C4-2B (cell line): ENCODE data around the gene KRTAP5-7.

ENCODE experiments used
- H3K27ac ChIP-seq: fragments of 450-650 bp; 2 replicates; pipeline ENCODE4 v1.5.1; 2017
- ZFX ChIP-seq: fragments of 450-650 bp; IDR thresholded peaks from 2 replicates; pipeline ENCODE4 v1.6.1; 2017
- TF ChIP-seq, protein P1 (sequence below): fragments of 450-650 bp; conservative IDR thresholded peaks from 2 replicates; pipeline ENCODE4 v1.5.1; 2017; ENCODE audit warnings: mild to moderate bottlenecking

Gene KRTAP5-7

DNA sequence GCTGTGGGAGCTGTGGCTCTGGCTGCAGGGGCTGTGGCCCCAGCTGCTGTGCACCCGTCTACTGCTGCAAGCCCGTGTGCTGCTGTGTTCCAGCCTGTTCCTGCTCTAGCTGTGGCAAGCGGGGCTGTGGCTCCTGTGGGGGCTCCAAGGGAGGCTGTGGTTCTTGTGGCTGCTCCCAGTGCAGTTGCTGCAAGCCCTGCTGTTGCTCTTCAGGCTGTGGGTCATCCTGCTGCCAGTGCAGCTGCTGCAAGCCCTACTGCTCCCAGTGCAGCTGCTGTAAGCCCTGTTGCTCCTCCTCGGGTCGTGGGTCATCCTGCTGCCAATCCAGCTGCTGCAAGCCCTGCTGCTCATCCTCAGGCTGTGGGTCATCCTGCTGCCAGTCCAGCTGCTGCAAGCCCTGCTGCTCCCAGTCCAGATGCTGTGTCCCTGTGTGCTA is 21.7 kb downstream of the KRTAP5-7 start:
- TF ChIP-seq ZFX, result no peak
- TF ChIP-seq, protein P1, sequence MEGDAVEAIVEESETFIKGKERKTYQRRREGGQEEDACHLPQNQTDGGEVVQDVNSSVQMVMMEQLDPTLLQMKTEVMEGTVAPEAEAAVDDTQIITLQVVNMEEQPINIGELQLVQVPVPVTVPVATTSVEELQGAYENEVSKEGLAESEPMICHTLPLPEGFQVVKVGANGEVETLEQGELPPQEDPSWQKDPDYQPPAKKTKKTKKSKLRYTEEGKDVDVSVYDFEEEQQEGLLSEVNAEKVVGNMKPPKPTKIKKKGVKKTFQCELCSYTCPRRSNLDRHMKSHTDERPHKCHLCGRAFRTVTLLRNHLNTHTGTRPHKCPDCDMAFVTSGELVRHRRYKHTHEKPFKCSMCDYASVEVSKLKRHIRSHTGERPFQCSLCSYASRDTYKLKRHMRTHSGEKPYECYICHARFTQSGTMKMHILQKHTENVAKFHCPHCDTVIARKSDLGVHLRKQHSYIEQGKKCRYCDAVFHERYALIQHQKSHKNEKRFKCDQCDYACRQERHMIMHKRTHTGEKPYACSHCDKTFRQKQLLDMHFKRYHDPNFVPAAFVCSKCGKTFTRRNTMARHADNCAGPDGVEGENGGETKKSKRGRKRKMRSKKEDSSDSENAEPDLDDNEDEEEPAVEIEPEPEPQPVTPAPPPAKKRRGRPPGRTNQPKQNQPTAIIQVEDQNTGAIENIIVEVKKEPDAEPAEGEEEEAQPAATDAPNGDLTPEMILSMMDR, result no peak
- no peak overlapping the region for H3K27ac ChIP-seq

DNA sequence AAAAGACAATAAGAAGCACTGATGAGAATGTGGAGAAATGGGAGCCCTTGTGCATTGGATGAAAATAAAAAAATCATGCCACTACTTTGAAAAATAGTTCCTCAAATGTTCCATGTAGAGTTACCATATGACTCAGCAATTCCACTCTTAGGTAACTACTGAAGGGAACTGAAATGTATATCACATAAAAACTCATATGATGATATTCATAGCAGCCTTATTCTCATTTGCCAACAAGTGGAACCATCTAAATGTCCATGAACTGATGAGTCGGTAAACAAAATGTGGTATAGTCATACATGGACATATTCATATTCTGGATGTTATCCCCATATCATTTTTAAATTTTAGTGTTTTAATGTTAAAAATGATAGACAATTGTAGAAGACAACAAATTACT is 24.6 kb downstream of the KRTAP5-7 start:
- TF ChIP-seq ZFX, result no peak
- TF ChIP-seq, protein P1, result no peak
- no peak overlapping the region for H3K27ac ChIP-seq

DNA sequence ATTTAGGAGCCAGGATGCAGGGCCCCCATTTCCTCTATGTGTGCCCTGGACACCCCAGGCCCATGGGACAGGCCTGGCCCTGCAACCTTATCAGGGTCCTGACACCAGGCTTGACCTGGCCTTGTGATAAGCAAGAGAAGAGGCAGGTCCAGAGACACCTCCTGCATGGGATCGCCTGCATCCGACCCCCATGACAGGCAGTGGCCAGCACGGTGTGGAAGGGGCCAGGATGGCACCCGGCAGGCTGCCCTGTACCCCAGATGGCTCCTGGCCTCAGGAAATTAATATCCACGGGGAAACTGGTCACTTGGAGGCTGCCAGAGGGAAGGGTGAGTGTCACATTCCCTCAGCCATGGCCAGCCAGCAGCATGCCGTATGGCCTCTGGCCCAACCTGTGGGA is 27.9 kb downstream of the KRTAP5-7 start:
- no peak for TF ChIP-seq ZFX
- TF ChIP-seq, protein P1, result no peak
- no peak overlapping the region for H3K27ac ChIP-seq

DNA sequence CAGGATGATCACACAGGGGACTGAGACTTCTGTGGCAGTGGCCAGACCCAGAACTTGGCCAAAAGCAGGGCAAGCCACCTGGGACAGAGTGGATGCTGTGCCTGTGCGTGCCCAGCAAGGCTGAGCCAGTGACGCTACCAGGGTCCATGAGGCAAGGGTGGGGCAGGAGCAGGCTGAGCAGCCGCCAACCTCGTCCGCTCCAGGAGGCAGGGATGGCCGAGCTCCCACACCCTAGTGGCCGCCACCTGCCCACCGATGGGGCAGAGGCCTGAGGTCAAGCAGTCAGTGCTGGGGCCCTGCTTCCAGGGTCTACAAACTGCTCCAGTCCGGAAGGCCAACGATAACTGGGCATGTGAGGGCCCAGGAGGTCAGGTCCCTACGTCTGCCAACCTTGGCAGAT is 28.4 kb downstream of the KRTAP5-7 start:
- TF ChIP-seq, protein P1, result no peak
- no peak for TF ChIP-seq ZFX
- no peak overlapping the region for H3K27ac ChIP-seq

DNA sequence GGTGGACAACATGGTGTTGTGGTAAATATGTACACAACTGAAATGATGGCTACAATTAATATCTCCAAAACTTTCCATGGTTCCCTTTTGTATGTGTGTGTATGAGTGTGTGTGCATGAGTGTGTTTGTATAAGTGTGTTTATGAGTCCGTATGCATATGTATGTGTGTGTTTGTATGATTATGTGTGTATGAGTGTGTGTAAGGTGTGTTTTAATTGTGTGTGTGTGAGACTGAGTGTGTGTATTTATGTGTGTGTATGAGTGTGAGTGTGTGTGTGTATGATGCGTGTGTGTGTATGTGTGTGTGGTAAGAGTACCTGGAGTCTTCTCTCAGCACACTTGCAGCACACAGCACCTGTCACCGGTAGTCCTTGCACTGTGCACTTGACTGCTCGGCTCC is 29.0 kb downstream of the KRTAP5-7 start:
- no peak for TF ChIP-seq ZFX
- TF ChIP-seq, protein P1, result no peak
- no peak overlapping the region for H3K27ac ChIP-seq

DNA sequence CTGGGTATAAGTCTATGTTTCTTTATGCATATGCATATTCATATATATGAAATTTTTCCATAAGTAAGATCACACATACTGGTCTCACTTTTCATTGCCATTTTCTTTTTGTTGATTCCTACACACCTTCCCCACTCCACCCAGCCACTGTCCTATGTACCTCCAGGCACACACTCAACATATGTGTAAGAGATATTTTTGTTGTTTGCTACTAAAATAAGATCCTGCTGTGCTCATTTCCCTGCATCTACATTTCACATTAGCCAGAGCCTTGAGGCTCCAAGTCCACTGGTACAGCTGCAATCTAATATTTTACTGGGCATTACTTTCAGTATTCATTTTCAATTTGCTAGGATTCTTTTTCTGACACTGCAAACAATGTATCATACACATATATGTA is 30.2 kb downstream of the KRTAP5-7 start:
- H3K27ac ChIP-seq, result no peak overlapping the region
- no peak for TF ChIP-seq ZFX
- TF ChIP-seq, protein P1, result no peak

DNA sequence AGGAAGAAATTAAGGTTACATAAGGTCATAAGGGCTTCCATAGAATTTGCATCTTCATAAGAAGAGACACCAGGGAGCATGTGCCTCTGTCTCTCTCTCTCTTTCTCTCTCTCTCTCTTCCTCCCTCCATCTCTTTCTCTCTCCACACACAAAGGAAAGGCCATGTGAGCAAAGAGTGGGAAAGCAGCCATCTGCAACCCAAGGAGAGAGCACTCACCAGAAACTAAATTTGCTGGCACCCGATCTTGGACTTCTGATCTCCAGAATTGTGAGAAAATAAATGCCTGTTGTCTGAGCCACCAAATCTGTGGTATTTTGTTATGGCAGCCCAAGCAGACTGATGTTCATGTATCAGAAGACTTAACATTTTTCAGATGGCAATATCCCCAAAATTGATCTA is 31.9 kb downstream of the KRTAP5-7 start:
- no peak overlapping the region for H3K27ac ChIP-seq
- TF ChIP-seq ZFX, result no peak
- TF ChIP-seq, protein P1, result no peak
